Ectodermal cell (in vitro differentiated cells): ENCODE measurements around the gene ANTXR2.
"Not testable (repeated sequence)": the region's sequence is repeated elsewhere in the genome, so short reads cannot be mapped to it uniquely, and the experiment has no call there.

Experiments used
- H3K27ac ChIP-seq: 2 replicates; pipeline ENCODE4 v1.7.0; 2013; ENCODE audit warnings: mild to moderate bottlenecking, low read depth, low read length; ENCODE audit not compliant: insufficient read depth, poor library complexity, severe bottlenecking
- H3K27me3 ChIP-seq: 2 replicates; pipeline ENCODE4 v1.7.0; 2013; ENCODE audit warnings: mild to moderate bottlenecking, low read length; ENCODE audit not compliant: insufficient read depth, control insufficient read depth, poor library complexity, severe bottlenecking
- H3K36me3 ChIP-seq: one replicate; pipeline ENCODE4 v1.7.0; 2013; ENCODE audit warnings: low read length; ENCODE audit not compliant: control insufficient read depth, insufficient read depth
- H3K4me1 ChIP-seq: one replicate; pipeline ENCODE4 v1.7.0; 2013; ENCODE audit warnings: low read length; ENCODE audit not compliant: control insufficient read depth, insufficient read depth
- H3K4me3 ChIP-seq: 2 replicates; pipeline ENCODE4 v1.7.0; 2013; ENCODE audit warnings: low read depth, low read length, control low read depth; ENCODE audit not compliant: insufficient read depth
- H3K9me3 ChIP-seq: 2 replicates; pipeline ENCODE4 v1.7.0; 2013; ENCODE audit warnings: mild to moderate bottlenecking, low read length, moderate library complexity; ENCODE audit not compliant: control insufficient read depth
- WGBS, 2 experiments: methylation state at CpG; one replicate each; pipeline ENCODE4 v1.1.7; 2013; ENCODE audit warnings: missing lambda C conversion rate in 2 of 2; 5-methylcytosine and 5-hydroxymethylcytosine counted together

Gene ANTXR2

GRCh38 chr4:79999048-79999447 is 74.0 kb downstream of the ANTXR2 start:
- 77 to 95% methylated on average over 2 to 3 of the region's 3 CpGs for WGBS, 2 experiments
- H3K4me1 ChIP-seq: not testable (repeated sequence)

GRCh38 chr4:79998201-79998600 is 74.8 kb downstream of the ANTXR2 start:
- Histone ChIP-seq H3K4me1 (no peaks in the 10 kb centered on the region), H3K9me3 (no peaks in the 10 kb centered on the region), H3K27ac (no peak overlapping the region), H3K27me3 (no peaks in the 10 kb centered on the region), H3K4me3 (no peak overlapping the region), H3K36me3 (no peaks in the 10 kb centered on the region)
- WGBS, 2 experiments: 100% methylated on average over 1 of the region's 1 CpG; no CpG with 5 or more reads in 1 of the 2 experiments

More at GRCh38 chr4:79999048-79999447, 74.0 kb downstream of the ANTXR2 start:
- not testable (repeated sequence) for H3K27ac ChIP-seq, H3K9me3 ChIP-seq, H3K27me3 ChIP-seq, H3K36me3 ChIP-seq, H3K4me3 ChIP-seq

- Histone ChIP-seq H3K27me3 (no peaks in the 10 kb centered on the region), H3K4me1 (no peaks in the 10 kb centered on the region), H3K9me3 (no peaks in the 10 kb centered on the region), H3K36me3 (no peaks in the 10 kb centered on the region), H3K27ac (no peak overlapping the region), H3K4me3 (no peak overlapping the region)
- 96 to 98% methylated on average over 2 of the region's 2 CpGs for WGBS, 2 experiments
These were observed 76.2 kb downstream of the ANTXR2 start for GRCh38 chr4:79996851-79997250.

GRCh38 chr4:79993476-79993875 is 79.6 kb downstream of the ANTXR2 start:
- H3K4me3 ChIP-seq: no peak overlapping the region
- H3K27ac ChIP-seq: no peak overlapping the region
- no peaks in the 10 kb centered on the region for H3K9me3 ChIP-seq
- H3K27me3 ChIP-seq: no peaks in the 10 kb centered on the region
- H3K4me1 ChIP-seq: no peaks in the 10 kb centered on the region
- 94% methylated on average over 2 of the region's 2 CpGs for WGBS, 2 experiments
- no peaks in the 10 kb centered on the region for H3K36me3 ChIP-seq

- no peaks in the 10 kb centered on the region for H3K4me1 ChIP-seq
- H3K27me3 ChIP-seq: no peaks in the 10 kb centered on the region
- no peak overlapping the region for H3K4me3 ChIP-seq
- whole genome bisulfite sequencing, 2 experiments: 81 to 94% methylated on average over 3 of the region's 3 CpGs
- H3K36me3 ChIP-seq: no peaks in the 10 kb centered on the region
- no peaks in the 10 kb centered on the region for H3K9me3 ChIP-seq
- H3K27ac ChIP-seq: no peak overlapping the region
These were observed 81.4 kb downstream of the ANTXR2 start for GRCh38 chr4:79991601-79992000.

- H3K27ac ChIP-seq, H3K4me1 ChIP-seq, H3K9me3 ChIP-seq, H3K36me3 ChIP-seq, H3K27me3 ChIP-seq, H3K4me3 ChIP-seq: not testable (repeated sequence)
- 87 to 100% methylated on average over 2 of the region's 2 CpGs for WGBS, 2 experiments
These were observed 81.9 kb downstream of the ANTXR2 start for GRCh38 chr4:79991100-79991499.

GRCh38 chr4:79987401-79987800 is 85.6 kb downstream of the ANTXR2 start:
- 79 to 95% methylated on average over 1 of the region's 1 CpG for WGBS, 2 experiments
- H3K27me3 ChIP-seq: no peaks in the 10 kb centered on the region
- H3K36me3 ChIP-seq: no peaks in the 10 kb centered on the region
- H3K4me1 ChIP-seq: no peaks in the 10 kb centered on the region
- no peaks in the 10 kb centered on the region for H3K9me3 ChIP-seq
- no peak overlapping the region for H3K27ac ChIP-seq
- H3K4me3 ChIP-seq: no peak overlapping the region

- H3K4me1 ChIP-seq: no peaks in the 10 kb centered on the region
These were observed 89.6 kb downstream of the ANTXR2 start for GRCh38 chr4:79983431-79983830.

GRCh38 chr4:79982601-79983322 is 90.3 kb downstream of the ANTXR2 start:
- no peaks in the 10 kb centered on the region for H3K36me3 ChIP-seq
- H3K4me1 ChIP-seq: no peaks in the 10 kb centered on the region
- WGBS, 2 experiments: 86% methylated on average over 1 of the region's 1 CpG; no CpG with 5 or more reads in 1 of the 2 experiments
- H3K9me3 ChIP-seq: no peaks in the 10 kb centered on the region
- H3K27ac ChIP-seq: no peak overlapping the region
- no peak overlapping the region for H3K4me3 ChIP-seq
- H3K27me3 ChIP-seq: no peaks in the 10 kb centered on the region

More at GRCh38 chr4:79983431-79983830, 89.6 kb downstream of the ANTXR2 start:
- no peak overlapping the region for H3K27ac ChIP-seq
- no peaks in the 10 kb centered on the region for H3K9me3 ChIP-seq
- H3K36me3 ChIP-seq: no peaks in the 10 kb centered on the region
- WGBS, 2 experiments: 92 to 96% methylated on average over 3 to 4 of the region's 4 CpGs
- H3K4me3 ChIP-seq: no peak overlapping the region
- H3K27me3 ChIP-seq: no peaks in the 10 kb centered on the region

GRCh38 chr4:79980448-79980847 is 92.6 kb downstream of the ANTXR2 start:
- Histone ChIP-seq H3K36me3 (no peaks in the 10 kb centered on the region), H3K4me3 (no peak overlapping the region), H3K27me3 (no peaks in the 10 kb centered on the region), H3K27ac (no peak overlapping the region), H3K4me1 (no peaks in the 10 kb centered on the region), H3K9me3 (no peaks in the 10 kb centered on the region)
- 83 to 92% methylated on average over 1 of the region's 2 CpGs for WGBS, 2 experiments
